Erythroblast (primary cell): ENCODE results near the gene IDH3A.

Source experiments
- DNase-seq, 2 experiments: peaks; one replicate each; lab custom pipeline; 2025; lab: John Stamatoyannopoulos, UW
- GATA1 ChIP-seq: IDR thresholded peaks from 2 replicates; pipeline ENCODE4 v1.6.1; 2011; ENCODE audit warnings: low read depth, mild to moderate bottlenecking, control low read depth, low read length, moderate library complexity
- POLR2A ChIP-seq: IDR thresholded peaks from 2 replicates; pipeline ENCODE4 v1.6.1; 2011; ENCODE audit warnings: mild to moderate bottlenecking, low read length

The IDH3A gene

DNA sequence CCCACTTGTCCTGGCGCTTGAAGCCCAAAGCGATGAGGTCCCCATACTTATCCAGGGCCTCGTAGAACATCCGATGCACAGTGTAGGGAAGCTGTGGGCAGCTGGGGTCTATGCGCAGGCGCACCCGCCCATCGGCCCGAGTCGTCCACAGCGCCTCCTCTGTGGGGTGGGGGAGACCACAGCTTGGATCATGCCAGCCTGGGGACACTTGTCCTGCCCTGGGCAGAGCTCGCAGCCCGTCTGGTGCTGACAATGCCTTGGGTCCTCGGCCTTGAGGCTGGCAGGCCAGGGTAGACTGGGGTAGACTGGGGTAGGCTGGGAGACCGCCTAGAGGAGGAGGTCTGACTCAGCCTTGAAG, 45.4 kb downstream of the IDH3A start:
- no peak for DNase-seq
- TF ChIP-seq POLR2A, result no peak

DNA sequence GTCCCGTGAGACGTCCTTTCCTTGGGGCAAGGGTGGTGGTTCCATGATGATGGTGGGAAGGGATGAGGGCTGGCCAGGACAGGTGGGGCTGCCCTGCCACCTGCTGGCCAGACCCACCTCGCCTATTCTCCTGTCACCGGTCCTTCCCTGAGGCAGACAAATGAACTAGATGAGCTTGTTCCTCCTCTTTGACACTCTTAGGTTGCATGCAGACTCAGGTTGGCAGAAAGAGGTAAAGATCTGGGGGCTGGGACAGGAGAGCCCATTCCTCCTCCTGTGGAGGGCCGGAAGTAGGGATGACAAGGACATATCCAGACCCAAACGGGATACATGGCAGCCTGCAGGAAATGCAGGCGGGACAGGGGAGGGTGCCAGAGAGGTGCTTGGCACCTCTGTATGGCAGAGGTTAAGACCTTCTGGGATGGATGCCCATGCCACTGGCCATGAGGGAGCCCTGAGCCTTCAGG, 46.6 kb downstream of the IDH3A start:
- peak; percentile 41 to 61 for DNase-seq
- TF ChIP-seq GATA1, result no peak
- TF ChIP-seq POLR2A, result no peak

DNA sequence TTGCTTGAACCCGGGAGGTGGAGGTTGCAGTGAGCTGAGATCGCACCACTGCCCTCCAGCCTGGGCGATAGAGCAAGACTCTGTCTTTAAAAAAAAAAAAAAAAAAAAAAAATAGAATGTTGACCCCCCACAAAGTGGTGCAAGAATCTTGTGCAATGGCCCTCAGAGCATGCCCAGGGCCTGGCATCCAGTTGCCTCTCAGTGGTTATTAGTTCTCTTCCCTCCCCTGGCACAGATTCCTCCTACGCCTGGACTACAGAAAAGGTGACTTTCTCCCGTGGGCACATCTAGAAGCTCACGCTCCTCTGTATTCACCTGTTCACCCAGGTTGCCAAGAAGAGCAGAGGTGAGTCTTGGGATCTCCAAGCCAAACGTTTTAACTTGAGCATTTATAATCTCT, 48.5 kb downstream of the IDH3A start:
- TF ChIP-seq POLR2A (no peak), GATA1 (no peak)
- no peak for DNase-seq

DNA sequence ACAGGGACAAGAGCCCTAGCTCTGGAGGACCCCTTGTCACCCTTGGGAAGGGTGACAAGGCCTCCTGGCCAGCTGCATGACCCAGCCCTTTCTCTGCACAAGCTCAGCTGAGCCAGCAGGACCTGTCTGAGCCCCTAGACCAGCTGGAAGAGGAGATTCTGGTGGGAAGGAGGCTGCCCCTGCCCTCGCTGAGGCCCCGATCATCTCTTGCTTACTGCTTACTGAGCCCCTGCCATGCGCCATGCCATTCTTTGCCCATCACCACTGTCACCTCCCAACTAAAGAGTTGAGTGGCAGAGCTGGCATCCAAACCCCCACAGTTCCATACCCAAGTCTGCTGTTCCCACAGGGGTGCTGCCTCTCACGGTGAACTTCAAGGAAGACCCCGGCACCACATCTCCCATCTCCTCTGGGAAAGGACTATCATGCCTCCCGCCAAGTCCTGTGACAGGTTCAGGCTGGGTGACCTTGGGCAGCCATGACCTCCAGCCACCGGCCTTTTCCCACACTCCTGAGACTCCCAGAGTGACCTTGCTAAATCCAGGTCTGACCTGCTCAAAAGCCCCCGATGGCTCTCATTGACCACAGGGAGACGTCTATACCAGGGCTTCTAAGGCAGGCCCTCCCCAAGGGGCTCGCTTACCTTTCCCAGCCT, 51.2 kb downstream of the IDH3A start:
- no peak for DNase-seq
- TF ChIP-seq POLR2A (no peak), GATA1 (no peak)

DNA sequence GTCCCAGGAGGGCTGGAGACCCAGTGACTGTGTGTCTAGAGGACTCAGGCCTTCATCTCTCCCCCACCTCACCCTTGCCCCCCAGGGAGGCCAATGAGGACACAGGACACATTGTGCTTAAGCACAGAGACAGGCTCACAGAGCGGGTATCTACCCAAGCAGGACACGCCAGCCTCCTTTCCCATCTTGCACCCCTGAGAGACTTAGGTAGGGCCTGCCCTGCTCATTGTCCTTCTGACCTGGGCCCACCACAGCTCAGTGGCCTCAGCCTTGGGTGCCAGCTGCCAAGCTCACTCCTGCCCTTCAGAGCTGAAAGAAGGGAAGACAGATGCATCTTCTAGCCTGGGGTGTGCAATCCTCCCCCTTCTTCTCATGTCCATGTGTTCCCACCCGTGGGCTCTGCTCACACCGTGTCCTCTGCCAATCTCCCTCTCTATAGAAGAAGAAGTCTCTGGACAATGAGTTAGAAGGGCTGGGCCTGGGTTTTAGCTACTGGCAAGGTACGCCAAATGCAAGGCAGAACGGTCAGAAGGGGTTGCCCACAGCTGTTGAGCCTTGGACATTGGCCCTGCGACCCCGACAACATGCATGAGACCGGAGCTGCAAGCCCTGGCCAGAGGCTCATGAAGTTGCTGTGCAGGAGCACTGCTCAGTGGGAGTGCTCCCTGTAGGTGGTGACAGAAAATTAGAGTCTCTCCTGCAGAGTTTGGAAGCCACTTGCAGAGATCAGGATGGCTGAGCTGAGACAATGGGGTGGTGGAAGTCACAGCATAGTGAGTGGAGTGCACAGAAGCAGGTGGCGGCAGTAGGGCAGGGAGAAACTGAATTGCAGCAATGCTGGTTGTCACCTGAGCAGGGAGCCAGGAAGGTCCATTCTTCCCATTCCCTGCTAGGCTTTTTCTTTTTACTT, 52.4 kb downstream of the IDH3A start:
- no peak for TF ChIP-seq GATA1
- no peak for DNase-seq

DNA sequence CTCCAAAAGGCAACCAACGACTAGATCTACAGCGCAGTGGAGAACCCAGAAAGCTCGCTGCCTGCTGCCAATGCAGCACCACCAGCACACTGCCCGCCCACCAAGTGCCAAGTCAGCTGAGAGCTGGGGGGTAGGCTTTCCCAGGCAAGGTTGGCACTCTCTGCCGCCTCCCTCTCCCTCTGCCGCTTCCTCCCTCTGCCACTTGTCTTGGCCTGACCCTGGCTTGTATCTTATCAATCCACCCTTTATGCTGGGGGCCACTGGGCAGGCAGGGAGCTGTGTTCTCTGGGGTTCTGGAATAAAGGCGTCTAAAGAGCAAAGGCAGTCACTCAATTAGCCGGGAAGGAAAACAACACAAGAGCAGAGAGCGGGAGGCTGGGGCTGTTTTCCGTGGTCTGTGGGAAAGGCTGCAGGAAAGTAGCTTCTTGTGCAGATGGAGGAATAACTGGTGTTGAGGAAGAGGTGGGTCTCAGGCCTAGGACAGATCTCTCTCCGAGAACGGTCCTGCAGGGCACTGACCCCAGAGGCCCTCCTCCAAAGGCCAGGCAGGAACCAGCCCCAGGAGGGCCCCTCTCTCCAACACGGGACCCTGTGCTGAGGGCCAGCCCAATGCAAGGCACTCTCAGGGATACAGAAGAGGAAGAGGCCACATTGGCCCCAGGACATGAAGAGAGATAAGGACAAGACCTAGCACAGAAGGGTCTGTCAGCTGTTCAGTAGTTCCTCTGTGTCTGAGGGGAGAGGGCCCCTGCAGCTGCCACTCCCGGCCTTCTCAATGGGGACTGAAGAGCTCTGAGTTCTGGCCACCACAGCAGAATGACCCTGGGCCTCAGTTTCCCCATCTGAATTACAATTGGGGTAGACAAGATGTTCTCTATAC, 54.4 kb downstream of the IDH3A start:
- DNase-seq, result peak in 1 of 2 experiments; percentile 21
- TF ChIP-seq GATA1 (no peak), POLR2A (no peak)

DNA sequence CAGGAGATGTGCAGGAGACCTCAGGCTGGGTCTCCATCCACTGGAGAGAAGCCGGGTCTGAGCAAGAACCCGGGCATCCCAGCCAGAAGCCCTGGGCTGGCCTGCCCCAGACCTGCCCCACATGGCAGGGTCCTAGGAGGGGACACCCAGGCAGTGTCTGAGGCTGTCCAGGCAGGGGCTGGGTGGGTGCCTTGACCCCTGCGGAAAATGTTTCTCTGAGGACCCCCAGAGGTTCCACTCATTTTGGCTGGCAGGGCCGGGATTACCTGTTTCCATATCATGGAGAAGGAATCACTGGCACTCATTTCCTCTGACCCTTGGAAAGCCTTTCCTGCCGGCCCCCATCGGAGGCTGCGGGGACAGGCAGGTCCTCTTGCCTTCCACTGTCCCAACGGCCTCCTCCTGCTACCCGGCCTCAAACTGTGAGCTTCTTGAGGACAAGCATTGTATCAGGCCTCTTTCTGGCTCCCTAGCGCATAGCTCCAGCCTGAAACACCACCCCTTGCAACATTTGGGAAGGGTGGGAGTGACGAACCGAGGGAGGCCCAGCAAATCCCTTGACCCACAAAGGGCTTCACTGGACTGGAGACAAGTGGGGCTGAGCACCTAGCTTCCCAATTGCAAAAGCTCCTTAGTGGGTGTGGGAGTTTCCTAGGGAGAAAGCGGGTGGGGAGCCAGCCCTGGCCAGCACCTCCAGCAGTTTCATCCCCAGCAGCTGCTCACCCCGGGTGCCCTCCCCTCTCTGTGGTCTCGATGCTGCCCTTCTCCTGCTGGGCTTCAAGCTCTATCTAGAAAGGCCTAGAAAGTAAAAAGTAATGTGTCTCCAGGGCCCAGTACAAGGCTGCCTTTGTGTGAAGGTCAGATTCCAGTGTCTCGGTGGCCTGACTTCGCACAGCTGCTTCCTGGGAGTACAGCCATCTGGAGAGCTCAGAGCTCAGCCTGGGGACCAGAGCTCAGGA, 55.5 kb downstream of the IDH3A start:
- TF ChIP-seq GATA1 (no peak), POLR2A (no peak)
- no peak for DNase-seq

DNA sequence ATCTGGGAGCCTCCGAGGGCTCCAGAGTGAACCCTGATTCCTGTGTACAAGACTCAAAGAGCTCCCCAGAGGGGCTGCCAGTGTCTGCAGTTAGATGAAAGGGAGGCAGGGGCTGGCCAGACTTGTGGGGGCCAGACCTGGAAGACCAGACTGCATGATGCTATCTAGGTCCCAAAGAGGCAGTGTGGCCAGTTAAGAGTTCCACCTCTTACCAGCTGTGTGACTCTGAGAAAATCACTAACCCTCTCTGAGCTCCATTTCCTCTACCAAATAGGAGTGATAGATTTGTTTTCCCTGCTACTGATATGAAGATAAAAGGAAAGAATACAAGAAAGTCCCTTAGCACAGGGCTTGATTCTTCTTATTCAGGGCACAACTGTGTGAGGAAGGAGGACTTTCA, 56.2 kb downstream of the IDH3A start:
- TF ChIP-seq GATA1, result no peak
- TF ChIP-seq POLR2A, result no peak
- no peak for DNase-seq

DNA sequence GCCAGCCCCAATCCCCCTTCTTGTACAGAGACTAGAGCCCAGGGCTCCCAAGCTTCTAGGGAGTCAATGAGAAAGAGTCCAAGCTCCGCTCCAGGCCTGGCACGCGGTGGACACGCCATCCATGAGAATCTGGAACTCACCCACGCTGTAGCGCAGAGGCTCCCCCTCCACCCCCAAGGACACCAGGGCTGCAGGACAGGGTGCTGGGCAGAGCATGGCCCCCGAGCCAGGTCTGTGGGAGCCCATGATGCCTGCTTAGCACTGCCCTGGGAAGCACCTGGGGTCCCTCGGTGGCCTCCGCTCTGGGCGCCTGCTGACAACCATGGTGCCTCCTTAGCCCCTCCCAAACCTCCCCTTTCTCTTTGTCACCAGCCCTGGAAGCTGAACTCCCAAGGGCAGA, 56.7 kb downstream of the IDH3A start:
- TF ChIP-seq GATA1, result no peak
- TF ChIP-seq POLR2A, result no peak
- no peak for DNase-seq

DNA sequence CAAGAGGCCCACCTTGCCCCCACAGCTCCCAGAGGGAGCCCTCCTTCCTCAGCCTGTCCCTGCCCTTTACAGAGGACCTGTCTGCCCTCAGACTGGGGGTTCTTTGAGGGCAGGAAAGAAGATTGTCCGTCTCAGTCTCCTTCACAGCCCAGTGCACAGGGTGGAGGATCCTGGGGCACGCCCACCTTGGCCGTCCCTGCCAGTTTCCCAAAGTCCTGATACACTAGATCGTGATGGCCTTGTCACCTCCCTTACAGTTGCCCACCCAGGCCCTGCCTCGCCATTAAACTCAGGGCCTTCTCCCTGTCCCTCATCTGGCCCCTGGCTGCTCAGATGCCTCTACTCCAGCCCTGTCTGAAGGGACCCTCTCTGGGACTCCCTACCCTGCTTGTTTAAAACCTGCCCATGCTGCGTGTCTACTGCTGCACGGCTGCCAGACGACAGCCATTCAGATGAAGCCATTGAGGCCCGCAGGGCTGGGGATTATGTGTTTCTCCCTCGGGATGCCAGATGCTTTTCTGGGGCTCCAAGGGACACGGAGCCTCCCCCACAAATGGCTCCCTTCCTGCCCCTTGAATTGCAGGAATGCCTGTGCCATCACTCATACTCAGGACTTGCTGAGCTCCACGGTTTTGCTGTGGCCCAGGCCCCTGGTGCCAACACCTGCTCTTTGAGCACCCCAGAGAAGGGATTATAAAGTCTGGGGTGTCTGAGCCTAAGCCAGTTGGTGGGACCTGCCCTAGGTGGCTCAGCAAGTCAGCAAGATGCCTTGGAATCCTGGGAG, 57.4 kb downstream of the IDH3A start:
- no peak for TF ChIP-seq POLR2A
- TF ChIP-seq GATA1, result no peak
- DNase-seq, result no peak

DNA sequence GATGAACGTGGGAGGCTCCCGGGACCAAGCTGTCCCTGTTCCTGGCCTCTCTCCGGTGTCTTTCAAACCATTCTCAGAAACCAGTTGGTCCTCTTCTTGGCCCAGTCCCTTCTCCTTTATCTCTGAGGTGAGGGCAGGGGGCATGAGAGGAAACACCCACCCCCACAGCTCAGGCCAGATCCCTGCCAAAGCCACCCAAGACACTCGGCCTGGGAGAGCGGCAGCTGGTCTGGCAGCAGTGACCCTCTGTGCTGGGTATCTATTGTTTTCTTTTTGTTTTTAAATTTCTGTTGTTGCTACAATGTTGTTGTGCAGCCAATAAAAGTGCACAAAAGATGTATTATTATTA, 57.9 kb downstream of the IDH3A start:
- no peak for DNase-seq
- TF ChIP-seq POLR2A, result no peak
- no peak for TF ChIP-seq GATA1

DNA sequence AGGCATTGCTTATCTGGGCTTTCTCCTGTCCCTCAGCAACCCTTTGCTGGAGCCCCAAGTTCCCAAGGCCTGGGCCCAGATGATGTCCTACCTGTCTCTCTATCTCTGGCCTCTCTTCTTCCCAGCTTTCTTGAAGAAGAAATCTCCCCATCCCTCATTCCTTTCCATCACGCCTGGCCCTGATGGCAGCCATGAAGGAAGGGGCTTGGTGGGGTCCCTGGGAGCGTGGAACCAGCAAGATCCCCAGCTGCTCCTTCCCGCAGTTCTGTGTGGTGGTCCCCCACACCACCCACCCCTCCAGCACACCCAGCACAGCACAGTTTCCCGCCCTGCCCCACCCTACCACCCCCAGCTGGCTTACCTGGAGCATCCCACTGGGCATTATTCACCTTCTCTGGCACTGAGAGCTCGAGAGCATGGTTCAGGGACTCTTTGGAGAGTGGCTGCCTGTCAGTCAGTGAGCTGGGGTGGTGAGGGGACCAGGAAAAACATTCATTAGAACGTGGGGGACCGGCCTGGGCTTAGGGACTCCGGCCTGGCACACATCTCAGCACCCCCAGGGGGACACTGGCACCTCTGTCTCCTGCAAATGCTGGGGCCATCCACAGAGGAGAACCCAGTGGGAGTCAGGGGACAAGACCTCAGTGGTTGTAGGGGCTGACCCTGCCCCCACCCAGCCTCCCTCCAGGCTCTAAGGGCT, 58.6 kb downstream of the IDH3A start:
- TF ChIP-seq GATA1 (no peak), POLR2A (no peak)
- DNase-seq, result no peak
